ENCODE results near the gene SH3BGRL3. TPM values are rescaled to one million over a fixed set of nuclear protein-coding genes. Genes with fewer than 3 reads are reported as not detected.

Gene SH3BGRL3
- 30.7 and 32.1 TPM in 2 replicates for total RNA-seq

DNA sequence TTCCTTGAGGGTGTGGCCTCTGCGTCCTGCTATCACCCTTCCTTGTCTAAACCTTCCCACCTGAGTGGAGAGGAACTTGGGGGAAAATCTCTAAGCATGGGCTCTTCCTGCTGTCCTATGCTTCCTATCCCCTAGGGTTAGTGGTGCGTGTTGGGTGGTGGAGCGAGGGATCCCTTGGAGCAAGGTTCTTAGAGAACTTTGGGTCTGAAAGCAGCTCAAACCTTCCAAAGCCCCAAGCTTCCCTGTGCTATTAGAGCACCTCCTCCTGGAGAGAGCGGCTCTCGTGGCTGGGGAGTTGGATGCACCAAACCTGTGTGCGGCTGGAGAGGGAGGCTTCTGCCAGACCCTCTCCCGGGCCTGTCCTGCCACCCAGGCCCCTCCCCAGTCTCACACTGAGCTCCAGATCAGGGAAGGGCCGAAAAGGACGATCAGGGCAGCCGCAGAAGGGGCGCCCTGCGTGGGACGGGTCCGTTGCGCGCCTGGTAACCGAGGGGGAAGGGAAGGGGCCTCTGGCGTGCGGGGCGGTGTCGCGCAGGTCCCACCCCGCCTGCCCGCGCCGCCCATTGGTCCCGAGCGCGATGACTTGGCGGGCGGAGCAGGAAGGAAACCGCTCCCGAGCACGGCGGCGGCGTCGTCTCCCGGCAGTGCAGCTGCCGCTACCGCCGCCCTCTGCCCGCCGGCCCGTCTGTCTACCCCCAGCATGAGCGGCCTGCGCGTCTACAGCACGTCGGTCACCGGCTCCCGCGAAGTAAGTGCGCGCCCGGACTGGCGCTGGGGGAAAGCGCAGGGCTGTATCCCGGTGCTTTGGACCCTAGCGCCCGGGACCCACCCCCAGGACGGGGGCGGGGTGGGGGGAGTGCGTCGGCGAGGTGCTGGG, at the start of gene SH3BGRL3:
Gene SH3BGRL3, plus strand, starts transcription at position 631 of the 877 bp plus-strand sequence. Its CDS starts 70 bp downstream, at position 701.

GRCh38 chr1:26233903-26234643, 45.8 kb upstream of the SH3BGRL3 start, which contains the start of gene CEP85:
Gene CEP85 (plus strand): TSS chr1:26234200. CDS start chr1:26239784, 5,584 bp downstream.

DNA sequence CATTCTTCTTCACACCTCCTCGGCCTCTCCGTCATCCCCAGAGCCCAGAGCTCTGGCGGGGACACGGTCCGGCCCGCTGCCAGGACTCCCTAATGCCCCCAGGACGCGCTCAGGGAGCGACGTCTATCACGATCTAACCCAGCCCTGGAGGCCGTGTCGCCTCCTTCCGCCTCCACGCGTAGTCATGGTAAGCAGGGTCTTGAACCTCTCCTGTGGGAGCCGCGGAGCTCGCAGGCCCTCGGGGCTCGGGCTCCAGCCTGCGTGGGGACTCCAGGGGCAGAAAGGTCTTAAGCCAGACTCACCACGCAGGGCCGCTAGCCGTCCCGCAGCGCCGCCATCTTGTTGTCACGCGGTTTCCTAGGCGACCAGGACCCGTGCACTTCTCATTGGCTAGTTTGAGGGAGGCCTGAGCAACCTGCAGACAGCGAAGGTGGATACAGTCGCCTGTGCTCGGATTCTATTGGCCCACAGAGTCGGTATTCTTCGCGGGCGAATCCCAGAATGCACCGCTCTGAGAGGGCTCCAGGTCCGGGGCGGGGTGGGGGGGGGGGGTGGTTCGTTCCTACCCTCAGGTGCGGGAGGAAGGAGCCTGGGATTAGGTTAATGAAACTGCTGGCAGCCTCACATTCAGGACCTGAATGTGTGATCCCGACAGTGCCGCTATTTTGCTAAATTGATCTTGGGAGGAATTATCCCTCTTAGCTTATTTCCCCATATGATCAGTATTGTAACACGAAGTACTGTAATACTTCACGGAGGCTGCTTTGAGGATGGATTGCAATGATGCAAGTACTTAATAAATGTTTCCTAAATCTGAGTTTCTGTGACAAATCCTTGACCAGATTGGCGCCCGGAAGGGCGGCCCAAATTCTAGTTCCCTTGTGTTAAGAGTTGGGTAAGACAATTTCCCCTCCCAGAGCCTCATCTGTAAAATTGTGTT, 26.7 kb downstream of the SH3BGRL3 start, which contains the start of gene UBXN11:
Gene UBXN11, minus strand, starts transcription at position 347 of the 940 bp plus-strand sequence. CDS start 3,753 bp downstream, outside the sequence.

GRCh38 chr1:26317612-26318337, 37.9 kb downstream of the SH3BGRL3 start, which contains the start of gene CD52:
Gene CD52 (plus strand): TSS chr1:26317958. CDS start chr1:26318018, 60 bp downstream.

Other genes starting within 250 kb of the SH3BGRL3 start
- gene SLC30A2, start 234.0 kb upstream of the SH3BGRL3 start, total RNA-seq, result not detected in 2 replicates
- 0.74 TPM in 1 of 2 replicates, not detected in the other for gene TRIM63, start 212.5 kb upstream of the SH3BGRL3 start, total RNA-seq
- 3.1 and 4.3 TPM in 2 replicates for gene PDIK1L, start 168.3 kb upstream of the SH3BGRL3 start, total RNA-seq
- gene FAM110D, start 121.0 kb upstream of the SH3BGRL3 start, total RNA-seq, result not detected in 2 replicates
- not detected in 2 replicates for gene C1orf232, start 111.1 kb upstream of the SH3BGRL3 start, total RNA-seq
- 27.0 and 32.4 TPM in 2 replicates for gene ZNF593, start 110.2 kb upstream of the SH3BGRL3 start, total RNA-seq
- gene ZNF593OS, start 108.3 kb upstream of the SH3BGRL3 start, total RNA-seq, result not detected in 2 replicates
- gene CNKSR1, start 102.6 kb upstream of the SH3BGRL3 start, total RNA-seq, result 0.14 TPM in 1 of 2 replicates, not detected in the other
- gene CATSPER4, start 89.5 kb upstream of the SH3BGRL3 start, total RNA-seq, result not detected in 2 replicates
- 3.3 and 3.7 TPM in 2 replicates for gene CEP85, start 45.9 kb upstream of the SH3BGRL3 start, total RNA-seq
- gene UBXN11, start 26.6 kb downstream of the SH3BGRL3 start, total RNA-seq, result 2.7 and 3.5 TPM in 2 replicates
- gene CD52, start 37.9 kb downstream of the SH3BGRL3 start, total RNA-seq, result not detected in 2 replicates
- gene CRYBG2, start 74.0 kb downstream of the SH3BGRL3 start, total RNA-seq, result under 0.01 TPM in 1 of 2 replicates, not detected in the other
- gene ZNF683, start 92.7 kb downstream of the SH3BGRL3 start, total RNA-seq, result not detected in 2 replicates
- not detected in 2 replicates for gene LIN28A, start 130.7 kb downstream of the SH3BGRL3 start, total RNA-seq
- gene DHDDS, start 152.2 kb downstream of the SH3BGRL3 start, total RNA-seq, result 46.6 and 51.8 TPM in 2 replicates
- 214 and 282 TPM in 2 replicates for gene HMGN2, start 192.4 kb downstream of the SH3BGRL3 start, total RNA-seq
- 1.8 and 2.0 TPM in 2 replicates for gene RPS6KA1, start 249.7 kb downstream of the SH3BGRL3 start, total RNA-seq

Measured in smooth muscle cell of bladder (primary cell).